RWPE1 (cell line): Measurements from ENCODE around the gene SMIM45.

Source experiments
- CTCF ChIA-PET: fragments of 350-600 bp; sonication (Branson Sonifier 250); formaldehyde crosslinking; extraction: SDS; loops from one replicate; lab custom pipeline; 2021; lab: Yijun Ruan, JAX
- POLR2A ChIA-PET: fragments of 400-600 bp; formaldehyde crosslinking; extraction: SDS; loops from one replicate; lab custom pipeline; 2020; ENCODE audit warnings: antibody characterized with exemption; ENCODE audit not compliant: low non-redundant PET; lab: Yijun Ruan, JAX
- DNase-seq: peaks from one replicate; pipeline ENCODE4 v3.0.0; 2012; ENCODE audit warnings: low spot score
- H3K27ac ChIP-seq: fragments of 450-650 bp; 2 replicates; pipeline ENCODE4 v1.5.1; 2017
- CTCF ChIP-seq: fragments of 450-650 bp; conservative IDR thresholded peaks from 2 replicates; pipeline ENCODE4 v1.5.1; 2017; ENCODE audit warnings: low read depth, mild to moderate bottlenecking

The SMIM45 gene

DNA sequence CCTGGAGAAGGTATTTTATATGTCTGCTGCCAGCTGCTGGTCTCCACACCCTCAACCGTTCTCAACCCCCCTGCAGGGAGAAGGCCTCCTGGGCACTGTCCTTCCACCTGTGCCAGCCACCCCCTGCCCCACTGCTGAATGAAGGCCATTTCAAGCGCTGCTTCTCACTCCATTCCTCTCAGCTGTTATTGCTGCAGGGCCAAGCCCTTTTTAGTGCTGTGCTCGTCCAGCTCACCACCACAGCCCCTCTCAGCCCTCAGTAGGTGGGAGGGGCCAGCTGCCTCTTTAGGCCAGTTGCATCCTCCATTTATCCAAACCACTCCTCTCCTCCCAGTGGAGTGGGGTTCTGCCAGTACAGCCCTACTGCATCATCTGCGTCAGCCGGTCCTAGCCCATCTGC, 44.9 kb downstream of the SMIM45 start:
- ChIA-PET POLR2A (no interaction called here), CTCF (no interaction called here)
- H3K27ac ChIP-seq: no peak overlapping the region
- no peak for DNase-seq
- no peak for TF ChIP-seq CTCF

- peak within 1 kb of the TSS; percentile 61 for H3K27ac ChIP-seq
- no peak for TF ChIP-seq CTCF
- ChIA-PET POLR2A (no interaction called here), CTCF (no interaction called here)
- peak; percentile 95 for DNase-seq
Observed at GRCh38 chr22:41998361-41999261, 46.7 kb downstream of the SMIM45 start, which contains the start of gene WBP2NL. Gene WBP2NL (plus strand): TSS chr22:41998788. CDS start chr22:41998819, 31 bp downstream.

DNA sequence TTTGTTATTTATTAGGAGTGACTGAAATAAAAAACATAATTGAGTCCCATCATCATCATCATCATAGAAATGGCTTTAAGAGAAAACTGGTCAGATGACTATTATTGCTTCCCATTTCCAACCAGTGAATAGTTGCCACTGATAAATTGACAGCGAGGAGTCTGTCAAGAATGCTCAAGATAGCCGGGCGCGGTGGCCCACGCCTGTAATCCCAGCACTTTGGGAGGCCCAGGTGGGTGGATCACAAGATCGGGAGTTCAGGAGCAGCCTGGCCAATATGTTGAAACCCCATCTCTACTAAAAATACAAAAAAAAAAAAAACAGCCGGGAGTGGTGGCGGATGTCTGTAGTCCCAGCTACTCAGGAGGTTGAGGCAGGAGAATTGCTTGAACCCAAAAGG, 48.5 kb downstream of the SMIM45 start:
- POLR2A ChIA-PET: no interaction called here
- no peak overlapping the region for H3K27ac ChIP-seq
- CTCF ChIA-PET: no interaction called here
- TF ChIP-seq CTCF: no peak
- no peak for DNase-seq

GRCh38 chr22:42001121-42001520, 49.2 kb downstream of the SMIM45 start:
- POLR2A ChIA-PET: no interaction called here
- H3K27ac ChIP-seq: no peak overlapping the region
- CTCF ChIA-PET: no interaction called here
- no peak for TF ChIP-seq CTCF
- DNase-seq: no peak

DNA sequence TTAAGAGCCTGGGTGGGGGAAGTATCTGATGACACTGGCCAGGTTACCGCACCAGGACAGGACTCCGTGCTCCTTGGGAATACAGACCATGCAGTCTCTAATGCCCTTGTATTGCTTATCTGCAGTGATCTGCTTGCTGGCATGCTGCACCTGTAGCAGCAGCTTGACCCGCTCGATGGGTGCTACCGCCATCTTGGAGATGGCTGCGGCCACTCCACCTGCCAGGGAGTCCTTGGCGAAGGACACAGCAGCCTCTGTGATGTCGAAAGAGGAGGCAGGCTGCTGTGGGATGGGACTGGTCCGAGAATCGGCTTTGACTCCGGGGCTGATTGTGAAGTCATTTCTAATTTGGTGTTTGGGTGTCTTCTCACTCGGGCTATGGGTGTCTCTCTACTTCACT, 49.8 kb downstream of the SMIM45 start:
- TF ChIP-seq CTCF: no peak
- CTCF ChIA-PET: no interaction called here
- POLR2A ChIA-PET: no interaction called here
- no peak for DNase-seq
- H3K27ac ChIP-seq: no peak overlapping the region

DNA sequence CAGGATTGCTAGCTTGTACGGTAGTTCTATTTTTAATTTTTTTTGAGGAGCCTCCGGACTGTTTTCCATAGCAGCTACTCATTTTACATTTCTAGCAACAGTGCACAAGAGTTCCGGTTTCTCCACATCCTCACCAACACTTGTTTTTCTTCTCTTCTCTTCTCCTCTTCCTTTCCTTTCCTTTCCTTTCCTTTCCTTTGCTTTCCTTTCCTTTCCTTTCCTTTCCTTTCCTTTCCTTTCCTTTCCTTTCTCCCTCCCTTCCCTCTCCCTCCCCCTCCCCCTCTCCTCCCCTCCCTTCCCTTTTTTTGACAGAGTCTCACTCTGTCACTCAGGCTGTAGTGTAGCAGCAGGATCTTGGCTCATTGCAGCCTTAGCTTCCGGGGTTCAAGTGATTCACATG, 56.0 kb downstream of the SMIM45 start:
- no peak overlapping the region for H3K27ac ChIP-seq
- TF ChIP-seq CTCF: no peak
- no peak for DNase-seq
- ChIA-PET POLR2A (no interaction called here), CTCF (no interaction called here)
